PC-9 (cell line): Measurements from ENCODE around the gene SRPK2. TPM values are rescaled to one million over a fixed set of nuclear protein-coding genes. Genes with fewer than 3 reads are reported as not detected.

ENCODE experiments used
- BruUV-seq: library from RNA; stranded (reverse); fragments of 400-500 nt; replicated peaks from 2 replicates; lab custom pipeline; 2021; lab: Mats Ljungman, UMichigan
- CTCF ChIA-PET: fragments of 300-600 bp; sonication (Branson Sonifier 250); formaldehyde crosslinking; loops from one replicate; lab custom pipeline; 2022; ENCODE audit warnings: antibody characterized with exemption; lab: Charles Lee
- POLR2A ChIA-PET: fragments of 300-600 bp; sonication (Branson Sonifier 250); formaldehyde crosslinking; loops from one replicate; lab custom pipeline; 2022; ENCODE audit warnings: antibody characterized with exemption; ENCODE audit not compliant: unreplicated experiment; lab: Charles Lee
- DNase-seq, 2 experiments: peaks; one replicate each; pipeline versions ENCODE4 v3.0.0 to v3.0.0-alpha.2; 2015 to 2022; ENCODE audit warnings: mixed read lengths in 1 of 2
- H2AFZ ChIP-seq: fragments of 200-600 bp; sonication (generic); 2 replicates; pipeline ENCODE4 v1.8.1; 2017; ENCODE audit warnings: antibody characterized with exemption
- H3F3A ChIP-seq: fragments of 200-600 bp; sonication (generic); 2 replicates; pipeline ENCODE4 v1.8.1; 2017; ENCODE audit warnings: antibody characterized with exemption, mild to moderate bottlenecking, low read depth; ENCODE audit not compliant: insufficient read depth
- H3K27ac ChIP-seq: fragments of 200-600 bp; sonication (generic); 2 replicates; pipeline ENCODE4 v1.6.1; 2016; ENCODE audit warnings: mixed run types
- H3K27me3 ChIP-seq: fragments of 200-600 bp; sonication (generic); 2 replicates; pipeline ENCODE4 v1.6.1; 2016; ENCODE audit warnings: low read depth, mixed run types; ENCODE audit not compliant: insufficient read depth
- H3K36me3 ChIP-seq: fragments of 200-600 bp; sonication (generic); 2 replicates; pipeline ENCODE4 v1.6.1; 2016; ENCODE audit warnings: low read depth, mixed run types
- H3K4me1 ChIP-seq: fragments of 200-600 bp; sonication (generic); replicated peaks from 2 replicates; pipeline ENCODE4 v1.6.1; 2016; ENCODE audit warnings: mixed run types; ENCODE audit not compliant: insufficient read depth
- H3K4me2 ChIP-seq: fragments of 200-600 bp; sonication (generic); 2 replicates; pipeline ENCODE4 v1.6.1; 2017; ENCODE audit warnings: mixed run types
- H3K4me3 ChIP-seq: fragments of 200-600 bp; sonication (generic); 2 replicates; pipeline ENCODE4 v1.6.1; 2016; ENCODE audit warnings: mixed run types
- H3K79me2 ChIP-seq: fragments of 200-600 bp; sonication (generic); 2 replicates; pipeline ENCODE4 v1.6.1; 2017; ENCODE audit warnings: low read depth, mixed run types
- H3K9me2 ChIP-seq: fragments of 200-600 bp; sonication (generic); 2 replicates; pipeline ENCODE4 v1.8.1; 2017; ENCODE audit warnings: mild to moderate bottlenecking; ENCODE audit not compliant: insufficient read depth
- H3K9me3 ChIP-seq: fragments of 200-600 bp; sonication (generic); 2 replicates; pipeline ENCODE4 v1.8.1; 2016; ENCODE audit warnings: low read depth; ENCODE audit not compliant: insufficient read depth
- H4K20me1 ChIP-seq: fragments of 200-600 bp; sonication (generic); 2 replicates; pipeline ENCODE4 v1.8.1; 2017; ENCODE audit not compliant: insufficient read depth
- CTCF ChIP-seq: fragments of 200-600 bp; sonication (generic); conservative IDR thresholded peaks from 2 replicates; pipeline ENCODE4 v1.6.1; 2017; ENCODE audit warnings: mixed run types, antibody characterized with exemption, mild to moderate bottlenecking, moderate library complexity
- EZH2 ChIP-seq: fragments of 200-600 bp; sonication (generic); IDR thresholded peaks from 2 replicates; pipeline ENCODE4 v1.8.0; 2017; ENCODE audit warnings: antibody characterized with exemption, low read depth
- intact Hi-C: fragments of 100-400 bp; cut with micrococcal nuclease; formaldehyde crosslinking; loops from one replicate; pipeline ENCODE4 v1.10.0; 2022; ENCODE audit not compliant: unreplicated experiment
- total RNA-seq: library from RNA; stranded (reverse); gene quantifications from 2 replicates; pipeline ENCODE4 v1.2.3, GENCODE V29; 2021

The SRPK2 gene
- total RNA-seq, 1 experiment from 2014 or later, result 60.6 TPM

GRCh38 chr7:105156731-105157130 lies 232.0 kb downstream of the SRPK2 start:
- H2AFZ ChIP-seq, result no peak overlapping the region
- CTCF ChIA-PET, result no interaction called here
- no peak overlapping the region for H3K4me3 ChIP-seq
- H3K36me3 ChIP-seq, result no peaks in the 10 kb centered on the region
- no peaks in the 10 kb centered on the region for H3F3A ChIP-seq
- H3K4me1 ChIP-seq, result no peaks in the 10 kb centered on the region
- H3K27ac ChIP-seq, result no peak overlapping the region
- no peaks in the 10 kb centered on the region for H3K9me2 ChIP-seq
- H3K4me2 ChIP-seq, result no peak overlapping the region
- no peaks in the 10 kb centered on the region for H3K79me2 ChIP-seq
- no TSS peak for BruUV-seq
- H3K27me3 ChIP-seq, result no peaks in the 10 kb centered on the region
- no peak for DNase-seq
- POLR2A ChIA-PET, result no interaction called here
- TF ChIP-seq EZH2, result no peak
- no peak for TF ChIP-seq CTCF
- intact Hi-C loops, result no loop called here
- no peaks in the 10 kb centered on the region for H4K20me1 ChIP-seq
- no peaks in the 10 kb centered on the region for H3K9me3 ChIP-seq

DNA sequence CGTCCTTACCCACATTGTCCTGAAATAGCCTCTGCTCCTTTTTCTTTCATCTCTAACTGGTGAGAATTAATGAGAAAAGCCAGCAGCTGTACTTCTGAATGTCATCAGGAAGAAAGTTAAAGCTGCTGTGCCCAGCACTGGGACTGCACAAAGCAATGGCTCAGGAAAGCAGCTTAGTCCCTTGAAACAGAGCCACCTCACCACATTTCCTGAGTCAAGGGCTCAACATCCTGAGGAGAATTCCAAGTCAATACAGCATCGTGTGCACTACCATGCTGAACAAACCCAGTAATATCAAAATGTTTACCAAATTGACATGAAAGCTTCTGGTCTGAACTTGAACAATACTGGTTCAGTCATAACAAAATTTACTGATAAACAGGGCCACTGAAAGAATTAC lies 234.6 kb downstream of the SRPK2 start:
- H4K20me1 ChIP-seq, result no peaks in the 10 kb centered on the region
- no peaks in the 10 kb centered on the region for H3F3A ChIP-seq
- no peaks in the 10 kb centered on the region for H3K9me3 ChIP-seq
- intact Hi-C loops, result no loop called here
- no peaks in the 10 kb centered on the region for H3K9me2 ChIP-seq
- CTCF ChIA-PET, result no interaction called here
- TF ChIP-seq EZH2 (no peak), CTCF (no peak)
- no TSS peak for BruUV-seq
- no peak overlapping the region for H3K27ac ChIP-seq
- no peak overlapping the region for H2AFZ ChIP-seq
- H3K36me3 ChIP-seq, result no peaks in the 10 kb centered on the region
- peaks cover 7% of the 10 kb centered on the region; the same call in 1 of the 2 replicates for H3K4me1 ChIP-seq
- POLR2A ChIA-PET, result no interaction called here
- H3K27me3 ChIP-seq, result no peaks in the 10 kb centered on the region
- H3K4me3 ChIP-seq, result no peak overlapping the region
- no peaks in the 10 kb centered on the region for H3K79me2 ChIP-seq
- DNase-seq, result no peak
- no peak overlapping the region for H3K4me2 ChIP-seq

- BruUV-seq, result no TSS peak
- no peaks in the 10 kb centered on the region for H3K27me3 ChIP-seq
- TF ChIP-seq CTCF (no peak), EZH2 (no peak)
- POLR2A ChIA-PET, result no interaction called here
- peaks cover 7% of the 10 kb centered on the region; the same call in 1 of the 2 replicates for H3K4me1 ChIP-seq
- no peak for DNase-seq
- H3K79me2 ChIP-seq, result no peaks in the 10 kb centered on the region
- CTCF ChIA-PET, result no interaction called here
- H3K9me2 ChIP-seq, result no peaks in the 10 kb centered on the region
- no peaks in the 10 kb centered on the region for H4K20me1 ChIP-seq
- H3K36me3 ChIP-seq, result no peaks in the 10 kb centered on the region
- no peaks in the 10 kb centered on the region for H3K9me3 ChIP-seq
- no peaks in the 10 kb centered on the region for H3F3A ChIP-seq
- no peak overlapping the region for H3K4me2 ChIP-seq
- H2AFZ ChIP-seq, result no peak overlapping the region
- H3K4me3 ChIP-seq, result no peak overlapping the region
- H3K27ac ChIP-seq, result no peak overlapping the region
- intact Hi-C loops, result no loop called here
Measured at GRCh38 chr7:105153531-105153930, 235.2 kb downstream of the SRPK2 start.
